Ectodermal cell (in vitro differentiated cells): Measurements from ENCODE around the gene ADAMTS17.

Experiments
- H3K27ac ChIP-seq: 2 replicates; pipeline ENCODE4 v1.7.0; 2013; ENCODE audit warnings: mild to moderate bottlenecking, low read depth, low read length; ENCODE audit not compliant: insufficient read depth, poor library complexity, severe bottlenecking
- H3K27me3 ChIP-seq: 2 replicates; pipeline ENCODE4 v1.7.0; 2013; ENCODE audit warnings: mild to moderate bottlenecking, low read length; ENCODE audit not compliant: insufficient read depth, control insufficient read depth, poor library complexity, severe bottlenecking
- H3K36me3 ChIP-seq: one replicate; pipeline ENCODE4 v1.7.0; 2013; ENCODE audit warnings: low read length; ENCODE audit not compliant: control insufficient read depth, insufficient read depth
- H3K4me1 ChIP-seq: one replicate; pipeline ENCODE4 v1.7.0; 2013; ENCODE audit warnings: low read length; ENCODE audit not compliant: control insufficient read depth, insufficient read depth
- H3K4me3 ChIP-seq: 2 replicates; pipeline ENCODE4 v1.7.0; 2013; ENCODE audit warnings: low read depth, low read length, control low read depth; ENCODE audit not compliant: insufficient read depth
- H3K9me3 ChIP-seq: 2 replicates; pipeline ENCODE4 v1.7.0; 2013; ENCODE audit warnings: mild to moderate bottlenecking, low read length, moderate library complexity; ENCODE audit not compliant: control insufficient read depth
- WGBS, 2 experiments: methylation state at CpG; one replicate each; pipeline ENCODE4 v1.1.7; 2013; ENCODE audit warnings: missing lambda C conversion rate in 2 of 2; 5-methylcytosine and 5-hydroxymethylcytosine counted together

ADAMTS17 gene

GRCh38 chr15:100241572-100242482, 99.9 kb downstream of the ADAMTS17 start:
- 86 to 90% methylated on average over 20 of the region's 20 CpGs for WGBS, 2 experiments
- peaks cover 5% of the 10 kb centered on the region for H3K4me1 ChIP-seq
- no peaks in the 10 kb centered on the region for H3K36me3 ChIP-seq
- no peaks in the 10 kb centered on the region for H3K9me3 ChIP-seq
- H3K4me3 ChIP-seq: no peak overlapping the region
- peak overlapping the region; percentile 76 for H3K27ac ChIP-seq
- H3K27me3 ChIP-seq: no peaks in the 10 kb centered on the region

DNA sequence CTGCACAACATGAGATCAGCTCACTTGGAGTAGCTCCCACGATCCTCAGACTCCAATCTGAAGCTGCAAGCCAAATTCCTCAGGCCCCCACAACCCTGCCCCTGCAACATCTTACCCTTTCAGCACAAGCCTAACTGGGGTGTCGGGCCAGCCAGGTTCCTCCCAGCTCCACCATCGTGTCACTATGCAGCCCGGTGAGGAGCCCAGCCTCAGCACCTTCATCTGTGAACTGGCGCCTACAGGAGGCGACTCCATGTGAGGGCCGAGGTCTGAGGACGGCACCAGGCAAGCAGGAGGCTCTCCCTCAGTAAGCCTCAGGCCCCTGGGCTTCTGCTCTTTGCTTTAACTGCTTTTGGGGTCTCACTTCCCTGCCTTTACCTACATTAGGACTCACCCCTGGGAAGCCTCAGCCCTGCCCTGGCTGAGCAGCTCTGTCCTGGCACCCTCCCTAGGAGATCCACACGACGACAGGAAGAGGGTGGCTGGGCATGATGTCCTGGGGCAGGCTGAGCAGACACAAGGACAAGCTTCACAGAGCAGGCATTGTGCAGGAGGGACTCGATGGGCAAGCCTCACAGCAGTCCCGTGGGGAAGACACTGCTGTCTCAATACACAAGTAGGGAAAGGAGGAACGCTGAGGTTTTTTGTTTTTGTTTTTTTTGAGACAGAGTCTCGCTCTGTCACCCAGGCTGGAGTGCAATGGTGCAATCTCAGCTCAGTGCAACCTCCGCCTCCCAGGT, 104.6 kb downstream of the ADAMTS17 start:
- Histone ChIP-seq H3K4me1 (no peaks in the 10 kb centered on the region), H3K4me3 (no peak overlapping the region), H3K36me3 (no peaks in the 10 kb centered on the region), H3K27ac (no peak overlapping the region), H3K9me3 (no peaks in the 10 kb centered on the region), H3K27me3 (no peaks in the 10 kb centered on the region)
- 82 to 87% methylated on average over 15 of the region's 15 CpGs for WGBS, 2 experiments

- no peaks in the 10 kb centered on the region for H3K4me1 ChIP-seq
- no peak overlapping the region for H3K4me3 ChIP-seq
- WGBS, 2 experiments: 93 to 94% methylated on average over 15 of the region's 15 CpGs
- H3K9me3 ChIP-seq: no peaks in the 10 kb centered on the region
- H3K36me3 ChIP-seq: no peaks in the 10 kb centered on the region
- no peak overlapping the region for H3K27ac ChIP-seq
- no peaks in the 10 kb centered on the region for H3K27me3 ChIP-seq
Measured at GRCh38 chr15:100235030-100235617, 106.7 kb downstream of the ADAMTS17 start.

DNA sequence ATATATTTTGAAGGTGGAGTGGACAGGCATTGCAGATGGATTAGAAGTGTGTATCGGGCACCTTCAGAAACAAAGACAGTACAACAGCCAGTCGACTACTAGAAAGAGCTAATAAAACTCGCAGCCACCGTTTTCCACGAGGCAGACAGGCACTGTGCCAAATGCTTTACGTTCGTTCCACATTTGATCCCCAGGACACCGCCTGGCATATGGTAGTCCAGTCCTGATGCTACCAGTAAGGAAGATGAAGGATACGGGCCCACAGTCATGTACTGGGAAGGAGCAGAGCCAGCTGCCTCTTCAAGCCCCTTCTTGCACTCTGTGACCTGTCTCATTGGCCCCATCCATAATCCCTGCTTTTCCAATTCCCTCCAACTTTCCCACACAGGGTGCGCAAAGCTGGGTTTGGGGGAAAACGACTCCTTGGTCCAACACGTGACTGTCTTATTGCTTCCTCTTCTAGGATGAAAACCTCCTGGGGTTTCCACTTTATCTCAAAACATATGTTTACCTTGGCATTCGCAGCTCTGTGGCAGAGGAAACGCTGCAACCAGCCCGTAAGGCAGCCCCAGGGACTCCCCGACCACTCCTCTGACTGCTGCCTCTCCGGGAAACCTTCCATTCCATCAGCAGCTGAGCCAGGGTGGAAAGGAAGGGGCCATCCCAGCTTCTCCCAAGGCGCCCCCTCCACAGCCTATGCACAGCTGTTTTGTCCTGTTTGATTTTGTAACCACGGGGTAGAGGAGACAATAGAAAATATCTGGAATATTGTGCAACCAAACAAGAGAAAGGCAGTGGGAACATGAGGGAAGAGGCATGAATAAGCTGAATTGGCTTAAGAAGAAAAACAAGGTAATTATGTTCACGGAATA, 107.4 kb downstream of the ADAMTS17 start:
- 93 to 94% methylated on average over 20 of the region's 20 CpGs for WGBS, 2 experiments
- no peaks in the 10 kb centered on the region for H3K9me3 ChIP-seq

GRCh38 chr15:100230784-100231183, 111.0 kb downstream of the ADAMTS17 start:
- H3K4me1 ChIP-seq: no peaks in the 10 kb centered on the region
- no peak overlapping the region for H3K27ac ChIP-seq
- no peak overlapping the region for H3K4me3 ChIP-seq
- H3K36me3 ChIP-seq: no peaks in the 10 kb centered on the region
- 87 to 94% methylated on average over 4 of the region's 4 CpGs for WGBS, 2 experiments
- H3K27me3 ChIP-seq: no peaks in the 10 kb centered on the region
- H3K9me3 ChIP-seq: no peaks in the 10 kb centered on the region

More for the DNA sequence above, 107.4 kb downstream of the ADAMTS17 start:
- Histone ChIP-seq H3K36me3 (no peaks in the 10 kb centered on the region), H3K27me3 (no peaks in the 10 kb centered on the region), H3K4me3 (no peak overlapping the region), H3K27ac (no peak overlapping the region), H3K4me1 (no peaks in the 10 kb centered on the region)

DNA sequence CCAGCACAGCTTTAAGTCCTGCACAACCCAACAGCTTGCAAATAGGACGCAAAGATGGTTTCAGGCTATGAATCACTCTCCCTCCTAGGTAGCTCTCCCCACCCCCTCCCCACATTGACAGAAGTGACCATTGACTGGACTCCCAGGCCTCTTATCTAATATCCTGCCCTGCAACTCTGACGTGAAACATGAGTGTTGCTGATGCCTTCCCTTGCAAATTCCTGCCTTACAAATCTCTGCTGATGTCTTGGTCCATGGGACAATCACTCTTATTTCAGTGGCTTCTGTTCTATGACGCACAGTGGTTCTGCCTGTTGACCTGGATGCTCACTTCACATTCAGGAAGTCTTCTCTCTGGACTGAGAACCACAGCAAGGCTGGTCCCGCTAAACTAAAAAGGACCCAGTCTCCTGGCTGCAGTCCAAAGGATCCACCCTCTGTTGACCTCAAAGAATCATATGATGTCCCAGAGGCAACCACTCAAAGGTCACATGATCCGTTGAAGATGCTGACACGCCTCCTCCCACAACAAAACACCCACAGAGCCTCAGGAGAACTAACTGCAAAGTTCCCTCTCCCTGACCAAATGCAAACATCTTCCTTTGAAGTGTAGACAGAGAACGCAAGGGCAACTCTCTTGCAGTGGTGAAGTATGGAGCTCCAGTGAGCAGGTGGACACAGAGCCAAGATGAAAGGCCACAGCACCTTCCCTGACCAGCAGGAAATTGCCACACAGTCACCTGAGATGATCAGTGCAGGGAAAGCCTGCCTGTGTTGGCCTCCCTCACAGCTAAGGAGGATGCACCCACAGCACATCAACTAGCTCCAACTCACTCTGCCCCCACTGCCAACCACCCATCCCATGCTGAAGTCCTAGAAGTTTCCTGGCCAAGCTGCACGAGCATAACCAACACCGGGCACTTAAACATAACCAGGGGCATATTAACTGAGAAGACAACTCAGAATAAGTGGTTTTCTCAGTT, 112.3 kb downstream of the ADAMTS17 start:
- H3K27ac ChIP-seq: no peak overlapping the region
- no peak overlapping the region for H3K4me3 ChIP-seq
- no peaks in the 10 kb centered on the region for H3K36me3 ChIP-seq
- WGBS, 2 experiments: 93 to 94% methylated on average over 9 of the region's 9 CpGs
- no peaks in the 10 kb centered on the region for H3K9me3 ChIP-seq
- no peaks in the 10 kb centered on the region for H3K4me1 ChIP-seq
- H3K27me3 ChIP-seq: no peaks in the 10 kb centered on the region

DNA sequence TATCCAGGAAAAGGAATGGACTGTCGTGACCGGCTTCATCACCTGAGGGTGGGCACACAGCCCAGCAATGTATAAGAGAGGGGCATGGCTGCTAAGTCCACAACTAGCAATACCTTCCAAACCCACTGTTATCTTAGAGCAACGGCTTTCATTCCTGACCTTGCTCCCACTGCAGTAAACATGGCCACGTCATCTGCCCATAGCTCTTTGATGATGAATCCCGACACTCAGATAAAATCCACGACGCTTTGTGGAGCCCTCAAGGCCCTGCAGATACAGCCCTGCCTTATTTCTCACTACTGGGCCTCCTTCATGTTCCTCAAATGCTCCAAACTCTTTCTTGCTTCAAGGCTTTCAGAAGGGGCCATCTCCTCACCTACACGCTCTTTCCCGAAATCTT, 114.0 kb downstream of the ADAMTS17 start:
- Histone ChIP-seq H3K9me3 (no peaks in the 10 kb centered on the region), H3K27ac (no peak overlapping the region), H3K36me3 (no peaks in the 10 kb centered on the region), H3K27me3 (no peaks in the 10 kb centered on the region), H3K4me1 (no peaks in the 10 kb centered on the region), H3K4me3 (no peak overlapping the region)
- WGBS, 2 experiments: 94 to 96% methylated on average over 9 of the region's 9 CpGs

DNA sequence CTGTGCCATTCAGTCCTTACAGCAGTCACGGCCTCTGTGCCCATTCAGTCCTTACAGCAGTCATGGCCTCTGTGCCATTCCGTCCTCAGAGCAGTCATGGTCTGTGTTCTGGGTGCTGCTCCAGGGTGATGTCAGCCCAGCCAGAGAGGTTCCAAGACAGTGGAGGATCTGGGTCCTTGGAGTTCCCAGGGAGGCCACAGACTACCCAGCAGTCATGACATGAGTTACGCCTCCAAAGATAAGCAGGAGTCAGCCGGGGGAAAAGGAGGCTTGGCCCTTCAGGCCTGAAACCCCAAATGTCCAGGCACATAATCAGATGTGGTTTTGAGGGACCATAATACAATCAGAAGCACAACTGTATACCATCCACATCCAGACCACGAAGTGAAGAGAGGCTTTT, 115.7 kb downstream of the ADAMTS17 start:
- H3K9me3 ChIP-seq: no peaks in the 10 kb centered on the region
- H3K27me3 ChIP-seq: no peaks in the 10 kb centered on the region
- 94 to 96% methylated on average over 5 of the region's 5 CpGs for WGBS, 2 experiments
- H3K4me1 ChIP-seq: no peaks in the 10 kb centered on the region
- no peaks in the 10 kb centered on the region for H3K36me3 ChIP-seq
- no peak overlapping the region for H3K4me3 ChIP-seq
- H3K27ac ChIP-seq: no peak overlapping the region
